SK-N-MC (cell line): Measurements from ENCODE around the gene GPR75.
"Not testable (repeated sequence)": the region's sequence is repeated elsewhere in the genome, so short reads cannot be mapped to it uniquely, and the experiment has no call there.

Experiments
- DNase-seq: peaks from one replicate; pipeline ENCODE4 v3.0.0-alpha.2; 2011; ENCODE audit warnings: low read depth, low spot score
- H3K27ac ChIP-seq: fragments of 200-600 bp; sonication (generic); 2 replicates; pipeline ENCODE4 v1.5.1; 2016; ENCODE audit warnings: mixed run types
- H3K36me3 ChIP-seq: fragments of 200-600 bp; sonication (generic); 2 replicates; pipeline ENCODE4 v1.6.1; 2017; ENCODE audit warnings: antibody characterized with exemption, low read length, mixed read lengths; ENCODE audit not compliant: insufficient read depth
- H3K4me3 ChIP-seq: fragments of 200-600 bp; sonication (generic); 2 replicates; pipeline ENCODE4 v1.5.1; 2016
- H3K9ac ChIP-seq: fragments of 200-600 bp; sonication (generic); 2 replicates; pipeline ENCODE4 v1.8.0; 2017; ENCODE audit warnings: mixed run types, mixed read lengths; ENCODE audit not compliant: insufficient read length
- H3K9me3 ChIP-seq: fragments of 200-600 bp; sonication (generic); 2 replicates; pipeline ENCODE4 v1.6.1; 2017; ENCODE audit warnings: low read depth, mild to moderate bottlenecking, antibody characterized with exemption, low read length, moderate library complexity, mixed read lengths
- EZH2 ChIP-seq: fragments of 200-600 bp; sonication (generic); IDR thresholded peaks from one replicate; pipeline ENCODE4 v1.6.1; 2017; ENCODE audit warnings: antibody characterized with exemption
- FOXP2 ChIP-seq: optimal IDR thresholded peaks from 2 replicates; pipeline ENCODE3; 2011; ENCODE audit warnings: mild to moderate bottlenecking, moderate library complexity; ENCODE audit not compliant: insufficient read depth; ENCODE audit errors: extremely low read length, control extremely low read depth
- POLR2AphosphoS5 ChIP-seq: IDR thresholded peaks from 2 replicates; pipeline ENCODE4 v1.6.1; 2012; ENCODE audit warnings: mild to moderate bottlenecking, low read depth, low read length, borderline replicate concordance

Gene GPR75

DNA sequence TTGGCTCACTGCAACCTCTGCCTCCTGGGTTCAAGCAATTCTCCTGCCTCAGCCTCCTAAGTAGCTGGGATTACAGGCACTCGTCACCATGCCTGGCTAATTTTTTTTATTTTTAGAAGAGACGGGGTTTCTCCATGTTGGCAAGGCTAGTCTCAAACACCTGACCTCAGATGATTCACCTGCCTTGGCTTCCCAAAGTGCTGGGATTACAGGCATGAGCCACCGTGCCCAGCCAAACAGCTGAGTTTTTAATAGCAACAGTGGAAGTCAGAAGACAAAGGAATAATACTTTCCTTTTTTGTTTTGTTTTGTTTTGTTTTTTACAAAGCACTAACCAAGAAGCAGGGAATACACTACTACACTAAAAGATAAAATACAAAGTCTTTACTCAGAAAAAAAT, 16.9 kb downstream of the GPR75 start:
- TF ChIP-seq EZH2: no peak
- TF ChIP-seq POLR2AphosphoS5: no peak
- TF ChIP-seq FOXP2: no peak
- no peak overlapping the region for H3K9ac ChIP-seq
- H3K9me3 ChIP-seq: no peaks in the 10 kb centered on the region
- peak overlapping the region; percentile 49; the same call in 1 of the 2 replicates for H3K27ac ChIP-seq
- DNase-seq: no peak
- no peaks in the 10 kb centered on the region for H3K36me3 ChIP-seq
- H3K4me3 ChIP-seq: no peak overlapping the region

DNA sequence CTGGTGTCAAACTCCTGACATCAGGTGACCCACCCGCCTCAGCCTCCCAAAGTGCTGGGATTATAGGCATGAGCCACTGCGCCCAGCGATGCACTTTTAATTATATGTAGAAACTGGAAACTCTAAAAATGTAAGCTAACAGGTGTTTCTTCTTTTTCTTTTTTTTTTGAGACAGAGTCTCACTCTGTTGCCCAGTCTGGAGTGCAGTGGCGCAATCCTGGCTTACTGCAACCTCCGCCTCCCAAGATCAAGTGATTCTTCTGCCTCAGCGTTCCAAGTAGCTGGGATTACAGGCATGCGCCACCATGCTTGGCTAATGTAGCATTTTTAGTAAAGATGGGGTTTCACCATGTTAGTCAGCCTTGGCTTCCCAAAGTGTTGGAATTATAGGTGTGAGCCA, 18.1 kb downstream of the GPR75 start:
- H3K27ac ChIP-seq, H3K4me3 ChIP-seq, DNase-seq, H3K9me3 ChIP-seq, H3K36me3 ChIP-seq, H3K9ac ChIP-seq: not testable (repeated sequence)

DNA sequence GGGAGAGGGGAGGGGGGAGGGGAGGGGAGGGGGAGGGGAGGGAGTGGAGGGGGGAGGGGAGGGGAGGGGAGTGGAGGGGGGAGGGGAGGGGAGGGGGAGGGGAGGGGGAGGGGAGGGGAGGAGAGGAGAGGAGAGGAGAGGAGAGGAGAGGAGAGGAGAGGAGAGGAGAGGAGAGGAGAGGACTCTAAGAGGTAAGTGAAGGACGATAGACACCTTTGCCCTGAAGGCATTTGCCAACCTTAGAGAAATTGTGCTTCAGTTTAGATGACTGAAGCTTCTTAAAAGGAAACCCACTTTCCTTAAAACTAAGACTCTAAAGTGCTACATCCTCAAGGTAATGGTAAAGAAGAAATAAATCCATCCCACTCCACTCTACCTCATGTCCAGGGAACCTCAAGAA, 19.2 kb downstream of the GPR75 start:
- no peak overlapping the region for H3K4me3 ChIP-seq
- H3K27ac ChIP-seq: no peak overlapping the region
- no peaks in the 10 kb centered on the region for H3K9me3 ChIP-seq
- TF ChIP-seq POLR2AphosphoS5 (no peak), EZH2 (no peak), FOXP2 (no peak)
- DNase-seq: no peak
- H3K9ac ChIP-seq: no peak overlapping the region
- H3K36me3 ChIP-seq: no peaks in the 10 kb centered on the region

DNA sequence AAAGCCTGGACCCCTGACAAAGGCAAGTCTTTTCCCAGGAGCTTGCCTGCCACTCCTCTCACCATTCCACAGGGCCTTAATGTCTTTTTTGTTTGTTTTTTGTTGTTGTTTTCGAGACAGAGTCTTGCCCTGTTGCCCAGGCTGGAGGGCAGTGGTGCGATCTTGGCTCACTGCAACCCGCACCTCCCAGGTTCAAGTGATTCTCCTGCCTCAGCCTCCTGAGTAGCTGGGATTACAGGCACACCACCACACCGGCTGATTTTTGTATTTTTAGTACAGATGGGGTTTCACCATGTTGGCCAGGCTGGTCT, 29.8 kb downstream of the GPR75 start:
- H3K27ac ChIP-seq, H3K36me3 ChIP-seq, DNase-seq, H3K9ac ChIP-seq, H3K4me3 ChIP-seq, H3K9me3 ChIP-seq: not testable (repeated sequence)

DNA sequence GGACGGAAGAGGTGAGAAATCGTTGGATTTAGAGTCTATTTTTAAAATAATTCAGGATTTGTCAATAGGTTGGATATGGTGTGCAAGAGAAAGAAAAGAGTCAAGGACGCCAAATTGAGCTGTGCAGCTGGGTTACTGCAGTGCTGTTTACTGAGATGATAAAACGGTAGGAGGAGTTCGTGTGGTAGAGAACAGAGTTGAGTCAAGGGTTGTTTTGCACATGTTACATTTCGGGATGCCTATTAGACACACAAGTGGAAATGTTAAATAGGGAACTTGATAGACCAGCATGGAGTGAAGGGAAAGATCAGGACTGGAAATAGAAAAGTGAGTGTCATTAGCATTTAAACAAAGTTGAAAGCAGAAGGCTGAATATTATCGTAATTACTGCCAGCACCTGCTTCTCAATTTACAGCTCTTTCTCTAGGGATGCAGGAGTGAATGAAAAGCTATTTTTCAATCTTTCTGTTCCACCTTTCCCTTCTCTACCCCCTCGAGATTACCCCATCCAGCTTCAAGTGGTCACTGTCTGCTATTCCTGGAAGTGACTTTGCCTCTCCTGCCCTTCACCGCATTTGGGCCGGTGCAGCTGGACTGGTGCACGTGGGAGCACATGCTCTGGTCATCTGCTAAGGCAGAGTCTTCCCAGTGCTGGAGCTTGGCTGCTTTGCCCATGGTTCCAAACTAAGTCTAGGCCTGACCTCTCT, 30.3 kb downstream of the GPR75 start:
- DNase-seq: no peak
- no peak for TF ChIP-seq EZH2
- TF ChIP-seq POLR2AphosphoS5: no peak
- TF ChIP-seq FOXP2: no peak
- no peak overlapping the region for H3K27ac ChIP-seq
- H3K4me3 ChIP-seq: no peak overlapping the region
- H3K9ac ChIP-seq: no peak overlapping the region
- H3K9me3 ChIP-seq: no peaks in the 10 kb centered on the region
- H3K36me3 ChIP-seq: no peaks in the 10 kb centered on the region

DNA sequence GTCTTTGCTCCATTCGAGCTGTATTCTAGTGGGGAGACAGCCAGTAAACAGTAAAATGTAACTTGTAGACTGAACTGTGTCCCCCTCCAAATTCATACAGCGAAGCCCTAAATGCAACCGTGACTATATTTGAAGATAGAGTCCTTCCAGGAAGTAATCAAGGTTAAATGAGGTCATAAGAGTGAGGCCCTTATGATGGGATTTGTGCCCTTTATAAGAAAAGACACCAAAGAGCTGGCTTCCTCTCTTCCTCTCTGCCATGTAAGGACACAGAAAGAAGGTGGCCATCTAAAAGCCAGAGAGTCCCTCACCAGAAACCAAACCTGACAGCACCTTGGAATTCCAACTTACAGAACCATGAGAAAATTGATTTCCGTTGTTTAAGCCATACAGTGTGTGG, 31.4 kb downstream of the GPR75 start:
- Histone ChIP-seq H3K36me3 (no peaks in the 10 kb centered on the region), H3K9ac (no peak overlapping the region), H3K9me3 (no peaks in the 10 kb centered on the region), H3K27ac (no peak overlapping the region), H3K4me3 (no peak overlapping the region)
- no peak for TF ChIP-seq POLR2AphosphoS5
- TF ChIP-seq FOXP2: no peak
- no peak for TF ChIP-seq EZH2
- DNase-seq: no peak

DNA sequence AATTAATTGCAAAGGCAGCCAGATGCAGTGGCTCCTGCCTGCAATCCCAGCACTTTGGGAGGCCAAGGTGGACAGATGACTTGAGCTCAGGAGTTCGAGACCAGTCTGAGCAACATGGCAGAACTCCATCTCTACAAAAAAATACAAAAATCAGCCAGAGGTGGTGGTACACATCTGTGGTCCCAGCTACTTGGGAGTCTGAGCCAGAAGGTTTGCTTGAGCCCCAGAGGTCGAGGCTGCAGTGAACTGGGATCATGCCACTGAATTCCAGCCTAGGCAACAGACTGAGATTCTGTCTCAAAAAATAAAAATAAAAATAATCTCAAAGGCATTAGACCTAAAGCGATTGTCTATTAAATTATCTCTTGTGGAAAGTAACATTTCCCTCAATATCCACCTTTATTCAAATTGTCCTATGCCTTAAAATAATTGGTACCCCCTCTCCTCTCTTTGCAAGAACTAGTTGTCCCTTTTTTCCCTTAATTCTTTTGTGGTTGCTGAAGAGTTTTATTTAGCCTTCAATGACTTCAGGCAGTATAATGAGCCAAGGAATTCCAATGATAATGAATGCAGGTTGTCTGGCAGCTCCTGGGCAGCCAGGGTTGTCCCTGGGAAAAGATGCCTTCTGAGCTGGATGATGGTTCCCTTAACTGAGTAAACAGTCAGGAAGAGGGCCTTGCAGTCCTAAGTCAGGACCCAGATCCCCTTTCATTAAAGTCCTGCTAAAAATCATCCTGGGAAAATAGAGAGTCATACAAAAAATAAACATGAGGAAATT, 32.2 kb downstream of the GPR75 start:
- Histone ChIP-seq H3K9ac (no peak overlapping the region), H3K36me3 (no peaks in the 10 kb centered on the region), H3K27ac (no peak overlapping the region), H3K9me3 (no peaks in the 10 kb centered on the region), H3K4me3 (no peak overlapping the region)
- no peak for DNase-seq
- no peak for TF ChIP-seq EZH2
- no peak for TF ChIP-seq FOXP2
- TF ChIP-seq POLR2AphosphoS5: no peak

DNA sequence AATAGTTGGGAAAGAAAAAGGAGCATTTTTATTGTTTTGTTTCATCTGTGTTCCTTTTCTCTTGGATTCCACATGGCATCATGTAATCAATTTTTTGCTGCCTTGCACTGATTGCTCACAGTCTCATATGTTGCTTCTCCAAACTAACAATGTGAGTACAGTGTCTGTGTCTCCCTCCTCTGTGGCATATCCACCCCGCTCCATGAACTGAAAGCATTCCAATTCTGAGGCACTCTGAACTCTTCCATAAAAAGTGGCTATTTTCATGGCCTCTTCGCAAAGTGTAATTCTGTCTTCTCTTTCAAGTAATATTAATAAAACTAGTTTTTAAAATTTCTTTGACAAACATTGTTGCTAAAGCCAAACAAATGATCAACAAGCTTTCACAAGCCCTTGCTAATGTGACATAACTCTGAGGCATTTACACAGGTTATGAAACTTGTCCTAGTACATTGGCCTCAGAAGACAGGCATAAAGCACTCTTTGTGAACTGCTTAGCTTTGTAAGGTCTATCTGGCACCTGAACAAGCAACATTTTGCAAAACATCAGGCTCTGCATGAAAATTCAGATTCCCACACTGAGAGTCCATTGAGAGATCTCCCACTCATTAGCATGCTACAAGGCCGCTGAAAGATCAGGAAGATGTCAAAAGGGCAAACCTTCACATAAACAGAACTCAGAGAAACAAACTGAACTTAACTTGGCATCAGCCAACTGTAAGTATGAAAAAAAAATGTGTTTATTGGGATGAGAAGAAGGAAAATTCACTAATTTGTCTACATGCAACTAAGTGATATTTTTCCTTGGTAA, 33.0 kb downstream of the GPR75 start:
- Histone ChIP-seq H3K9ac (no peak overlapping the region), H3K36me3 (no peaks in the 10 kb centered on the region), H3K9me3 (no peaks in the 10 kb centered on the region), H3K27ac (peak overlapping the region; percentile 34), H3K4me3 (no peak overlapping the region)
- DNase-seq: no peak
- no peak for TF ChIP-seq POLR2AphosphoS5
- TF ChIP-seq FOXP2: no peak
- no peak for TF ChIP-seq EZH2

DNA sequence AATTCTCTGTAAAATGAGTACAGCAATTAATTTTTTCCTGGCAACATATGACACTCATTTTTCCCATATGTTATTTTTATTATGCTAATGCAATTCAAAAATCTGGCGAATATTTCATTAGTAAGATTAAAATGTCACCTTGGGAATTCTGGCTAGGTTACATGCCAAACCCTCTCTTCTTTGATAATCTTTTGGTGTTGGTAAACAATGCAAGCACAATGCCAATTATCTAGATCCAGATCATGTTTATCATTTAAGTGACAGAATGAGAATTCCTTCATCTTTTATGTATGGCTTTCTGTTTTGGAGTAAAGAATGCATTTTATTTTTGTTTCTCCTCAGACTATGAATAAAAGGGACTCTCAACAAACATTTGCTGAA, 33.7 kb downstream of the GPR75 start:
- H3K36me3 ChIP-seq: no peaks in the 10 kb centered on the region
- no peak for TF ChIP-seq FOXP2
- TF ChIP-seq EZH2: no peak
- TF ChIP-seq POLR2AphosphoS5: no peak
- DNase-seq: no peak

DNA sequence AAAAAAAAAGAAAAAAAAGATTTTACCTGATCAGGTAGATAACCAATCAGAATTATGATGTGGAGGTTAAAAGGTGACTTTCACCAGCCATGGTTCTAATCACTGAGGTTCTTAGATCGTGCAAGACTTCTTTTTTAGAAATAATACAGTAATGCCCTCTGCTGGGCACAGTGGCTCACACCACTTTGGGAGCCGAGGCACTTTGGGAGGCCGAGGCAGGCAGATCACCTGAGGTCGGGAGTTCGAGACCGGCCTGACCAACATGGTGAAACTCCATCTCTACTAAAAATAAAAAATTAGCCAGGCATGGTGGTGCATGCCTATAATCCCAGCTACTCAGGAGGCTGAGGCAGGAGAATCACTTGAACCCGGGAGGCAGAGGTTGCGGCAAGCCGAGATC, 36.1 kb downstream of the GPR75 start:
- H3K27ac ChIP-seq, H3K9me3 ChIP-seq, H3K36me3 ChIP-seq, DNase-seq, H3K9ac ChIP-seq, H3K4me3 ChIP-seq: not testable (repeated sequence)

More for the DNA sequence above, 33.7 kb downstream of the GPR75 start:
- Histone ChIP-seq H3K9ac (no peak overlapping the region), H3K27ac (peak overlapping the region; percentile 34), H3K9me3 (no peaks in the 10 kb centered on the region), H3K4me3 (no peak overlapping the region)
